Liver (tissue), 9 donors: Measurements from ENCODE around the gene PTPA. TPM values are rescaled to one million over a fixed set of nuclear protein-coding genes. Genes with fewer than 3 reads are reported as not detected.

Experiments used
- DNase-seq: peaks from one replicate; pipeline ENCODE4 v3.0.0-alpha.2; 2017; ENCODE audit warnings: low spot score
- H3K27ac ChIP-seq, 2 donors: one replicate each; pipeline ENCODE4 v1.7.0; 2013; ENCODE audit warnings: inconsistent platforms in 2 of 2, low read length in 2 of 2, control low read depth in 1 of 2, low read depth in 1 of 2, mild to moderate bottlenecking in 1 of 2
- H3K27me3 ChIP-seq, 4 donors: one replicate each; pipeline versions ENCODE4 v1.6.1 to v1.7.0; 2013; ENCODE audit warnings: low read length in 3 of 4, inconsistent platforms in 1 of 4, mild to moderate bottlenecking in 1 of 4, moderate library complexity in 1 of 4; ENCODE audit not compliant: control insufficient read depth in 4 of 4, insufficient read depth in 4 of 4
- H3K36me3 ChIP-seq, 4 donors: one replicate each; pipeline versions ENCODE4 v1.6.1 to v1.7.0; 2013; ENCODE audit warnings: low read length in 3 of 4, mild to moderate bottlenecking in 3 of 4, low read depth in 1 of 4, moderate library complexity in 1 of 4; ENCODE audit not compliant: control insufficient read depth in 4 of 4, insufficient read depth in 3 of 4
- H3K4me1 ChIP-seq, 4 donors: one replicate each; pipeline versions ENCODE4 v1.6.1 to v1.7.0; 2013; ENCODE audit warnings: low read length in 3 of 4, mild to moderate bottlenecking in 3 of 4, moderate library complexity in 1 of 4; ENCODE audit not compliant: control insufficient read depth in 4 of 4, insufficient read depth in 4 of 4
- H3K4me3 ChIP-seq, 3 donors: one replicate each; pipeline versions ENCODE4 v1.6.1 to v1.7.0; 2013; ENCODE audit warnings: low read length in 3 of 3, control low read depth in 1 of 3, low read depth in 1 of 3, mild to moderate bottlenecking in 1 of 3
- H3K9ac ChIP-seq, 2 donors: one replicate each; pipeline ENCODE4 v1.7.0; 2013; ENCODE audit warnings: low read length in 2 of 2, mild to moderate bottlenecking in 2 of 2, moderate library complexity in 2 of 2, control low read depth in 1 of 2, low read depth in 1 of 2
- H3K9me3 ChIP-seq, 4 donors: one replicate each; pipeline versions ENCODE4 v1.6.1 to v1.7.0; 2013; ENCODE audit warnings: low read length in 3 of 4; ENCODE audit not compliant: control insufficient read depth in 4 of 4
- EGR1 ChIP-seq, 2 donors: IDR thresholded peaks; 2 replicates each; pipeline ENCODE4 v1.6.1; 2016 to 2018; ENCODE audit warnings: antibody characterized with exemption in 2 of 2, low read depth in 2 of 2
- FOXA1 ChIP-seq: IDR thresholded peaks from 2 replicates; pipeline ENCODE4 v1.6.1; 2016; ENCODE audit warnings: antibody characterized with exemption
- FOXA2 ChIP-seq: IDR thresholded peaks from 2 replicates; pipeline ENCODE4 v1.6.1; 2016; ENCODE audit warnings: antibody characterized with exemption
- GABPA ChIP-seq, 2 donors: IDR thresholded peaks in 1 of 2; conservative IDR thresholded peaks in 1 of 2; 2 replicates each; pipeline ENCODE4 v1.6.1; 2016; ENCODE audit warnings: antibody characterized with exemption in 2 of 2, mild to moderate bottlenecking in 1 of 2, moderate library complexity in 1 of 2
- HNF4A ChIP-seq, 2 donors: conservative IDR thresholded peaks; 2 replicates each; pipeline ENCODE4 v1.6.1; 2016; ENCODE audit warnings: antibody characterized with exemption in 2 of 2, mild to moderate bottlenecking in 2 of 2
- NR2F2 ChIP-seq: IDR thresholded peaks from 2 replicates; pipeline ENCODE4 v1.6.1; 2016; ENCODE audit warnings: antibody characterized with exemption
- RAD21 ChIP-seq, 2 donors: IDR thresholded peaks; 2 replicates each; pipeline ENCODE4 v1.6.1; 2016; ENCODE audit warnings: antibody characterized with exemption in 2 of 2, mild to moderate bottlenecking in 2 of 2
- RXRA ChIP-seq, 2 donors: IDR thresholded peaks; 2 replicates each; pipeline ENCODE4 v1.6.1; 2017 to 2018; ENCODE audit warnings: antibody characterized with exemption in 2 of 2, mild to moderate bottlenecking in 1 of 2
- SP1 ChIP-seq: IDR thresholded peaks from 2 replicates; pipeline ENCODE4 v1.6.1; 2018; ENCODE audit warnings: antibody characterized with exemption, mild to moderate bottlenecking
- TAF1 ChIP-seq: conservative IDR thresholded peaks from 2 replicates; pipeline ENCODE4 v1.6.1; 2016; ENCODE audit warnings: antibody characterized with exemption, mild to moderate bottlenecking
- YY1 ChIP-seq: IDR thresholded peaks from 2 replicates; pipeline ENCODE4 v1.6.1; 2016; ENCODE audit warnings: antibody characterized with exemption, mild to moderate bottlenecking
- WGBS: extraction: QIAGEN DNeasy Blood & Tissue Kit; methylation state at CpG from one replicate; pipeline ENCODE4 v1.1.7; 2013; 5-methylcytosine and 5-hydroxymethylcytosine counted together
- polyA plus RNA-seq, 2 donors: library from polyadenylated mRNA; stranded (reverse) in 1 of 2; unstranded in 1 of 2; fragments of 200-250 nt in 1 of 2; fragments of >200 nt in 1 of 2; fragmentation: Nextera tagmentation in 1 of 2; extraction: Ambion mirVana in 1 of 2; gene quantifications; one replicate each; pipeline versions ENCODE4 v1.2.1 to v1.2.3, GENCODE V29; 2013 to 2015
- total RNA-seq, 2 donors: library from RNA; depleted of rRNA; stranded (reverse); fragments of >200 nt; gene quantifications; one replicate each; pipeline ENCODE4 v1.2.3, GENCODE V29; 2014
- TF ChIP-seq, protein P1 (sequence below): IDR thresholded peaks from 2 replicates; pipeline ENCODE4 v1.6.1; 2016; ENCODE audit warnings: antibody characterized with exemption
- TF ChIP-seq, protein P2 (sequence below): IDR thresholded peaks from 2 replicates; pipeline ENCODE4 v1.6.1; 2016; ENCODE audit warnings: antibody characterized with exemption
- TF ChIP-seq, protein P3 (sequence below): IDR thresholded peaks from 2 replicates; pipeline ENCODE4 v1.6.1; 2016; ENCODE audit warnings: antibody characterized with exemption, mild to moderate bottlenecking
- TF ChIP-seq, protein P4 (sequence below): fragments of 150-350 bp; IDR thresholded peaks from 2 replicates; pipeline ENCODE4 v1.5.1; 2017; ENCODE audit warnings: improper control_type of control experiment, low read depth, low read length; ENCODE audit not compliant: missing input control
- TF ChIP-seq, protein P5 (sequence below): IDR thresholded peaks from 2 replicates; pipeline ENCODE4 v1.6.1; 2016; ENCODE audit warnings: antibody characterized with exemption
- donor health status: healthy.
- donor health status: healthy.
- donor health status: healthy.
- donor health status: healthy.
- donor health status: healthy.

PTPA gene
- total and polyA plus RNA-seq, 4 donors: 27.6 to 66.0 (median 38.4) TPM

DNA sequence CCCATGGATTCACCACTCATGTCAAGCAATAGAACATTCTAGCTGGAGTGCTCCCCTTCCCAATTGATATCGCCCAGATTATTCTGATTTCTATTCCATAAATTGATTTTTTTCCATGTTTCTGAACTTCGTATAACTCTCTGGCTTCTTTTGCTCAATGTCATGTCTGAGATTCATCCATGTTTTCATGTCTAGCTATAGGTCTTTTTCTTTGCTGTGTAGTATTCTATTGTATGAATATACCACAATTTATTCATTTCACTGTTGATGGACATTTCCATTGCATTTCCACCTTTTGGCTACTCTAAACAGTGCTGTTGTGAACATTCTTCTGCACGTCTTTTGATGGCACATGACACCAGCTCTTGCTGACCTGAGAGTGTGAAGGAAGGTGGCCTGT, 19.6 kb downstream of the PTPA start:
- no peak overlapping the region for H3K27ac ChIP-seq
- DNase-seq: no peak
- TF ChIP-seq SP1 (no peak), NR2F2 (no peak), GABPA (IDR thresholded peaks at IDR 0.05 in 1 of 2, conservative IDR thresholded peaks at IDR 0.05 in 1 of 2) (no peak), FOXA2 (no peak), EGR1 (IDR thresholded peaks at IDR 0.05; ENCODE audit: low read depth in 2 of 2) (no peak), FOXA1 (no peak), RAD21 (IDR thresholded peaks at IDR 0.05) (no peak), RXRA (IDR thresholded peaks at IDR 0.05) (no peak), TAF1 (no peak), YY1 (no peak), HNF4A (conservative IDR thresholded peaks at IDR 0.05) (no peak)
- TF ChIP-seq, protein P1, sequence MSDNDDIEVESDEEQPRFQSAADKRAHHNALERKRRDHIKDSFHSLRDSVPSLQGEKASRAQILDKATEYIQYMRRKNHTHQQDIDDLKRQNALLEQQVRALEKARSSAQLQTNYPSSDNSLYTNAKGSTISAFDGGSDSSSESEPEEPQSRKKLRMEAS: no peak
- TF ChIP-seq, protein P2, sequence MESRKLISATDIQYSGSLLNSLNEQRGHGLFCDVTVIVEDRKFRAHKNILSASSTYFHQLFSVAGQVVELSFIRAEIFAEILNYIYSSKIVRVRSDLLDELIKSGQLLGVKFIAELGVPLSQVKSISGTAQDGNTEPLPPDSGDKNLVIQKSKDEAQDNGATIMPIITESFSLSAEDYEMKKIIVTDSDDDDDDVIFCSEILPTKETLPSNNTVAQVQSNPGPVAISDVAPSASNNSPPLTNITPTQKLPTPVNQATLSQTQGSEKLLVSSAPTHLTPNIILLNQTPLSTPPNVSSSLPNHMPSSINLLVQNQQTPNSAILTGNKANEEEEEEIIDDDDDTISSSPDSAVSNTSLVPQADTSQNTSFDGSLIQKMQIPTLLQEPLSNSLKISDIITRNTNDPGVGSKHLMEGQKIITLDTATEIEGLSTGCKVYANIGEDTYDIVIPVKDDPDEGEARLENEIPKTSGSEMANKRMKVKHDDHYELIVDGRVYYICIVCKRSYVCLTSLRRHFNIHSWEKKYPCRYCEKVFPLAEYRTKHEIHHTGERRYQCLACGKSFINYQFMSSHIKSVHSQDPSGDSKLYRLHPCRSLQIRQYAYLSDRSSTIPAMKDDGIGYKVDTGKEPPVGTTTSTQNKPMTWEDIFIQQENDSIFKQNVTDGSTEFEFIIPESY: no peak
- TF ChIP-seq, protein P3, sequence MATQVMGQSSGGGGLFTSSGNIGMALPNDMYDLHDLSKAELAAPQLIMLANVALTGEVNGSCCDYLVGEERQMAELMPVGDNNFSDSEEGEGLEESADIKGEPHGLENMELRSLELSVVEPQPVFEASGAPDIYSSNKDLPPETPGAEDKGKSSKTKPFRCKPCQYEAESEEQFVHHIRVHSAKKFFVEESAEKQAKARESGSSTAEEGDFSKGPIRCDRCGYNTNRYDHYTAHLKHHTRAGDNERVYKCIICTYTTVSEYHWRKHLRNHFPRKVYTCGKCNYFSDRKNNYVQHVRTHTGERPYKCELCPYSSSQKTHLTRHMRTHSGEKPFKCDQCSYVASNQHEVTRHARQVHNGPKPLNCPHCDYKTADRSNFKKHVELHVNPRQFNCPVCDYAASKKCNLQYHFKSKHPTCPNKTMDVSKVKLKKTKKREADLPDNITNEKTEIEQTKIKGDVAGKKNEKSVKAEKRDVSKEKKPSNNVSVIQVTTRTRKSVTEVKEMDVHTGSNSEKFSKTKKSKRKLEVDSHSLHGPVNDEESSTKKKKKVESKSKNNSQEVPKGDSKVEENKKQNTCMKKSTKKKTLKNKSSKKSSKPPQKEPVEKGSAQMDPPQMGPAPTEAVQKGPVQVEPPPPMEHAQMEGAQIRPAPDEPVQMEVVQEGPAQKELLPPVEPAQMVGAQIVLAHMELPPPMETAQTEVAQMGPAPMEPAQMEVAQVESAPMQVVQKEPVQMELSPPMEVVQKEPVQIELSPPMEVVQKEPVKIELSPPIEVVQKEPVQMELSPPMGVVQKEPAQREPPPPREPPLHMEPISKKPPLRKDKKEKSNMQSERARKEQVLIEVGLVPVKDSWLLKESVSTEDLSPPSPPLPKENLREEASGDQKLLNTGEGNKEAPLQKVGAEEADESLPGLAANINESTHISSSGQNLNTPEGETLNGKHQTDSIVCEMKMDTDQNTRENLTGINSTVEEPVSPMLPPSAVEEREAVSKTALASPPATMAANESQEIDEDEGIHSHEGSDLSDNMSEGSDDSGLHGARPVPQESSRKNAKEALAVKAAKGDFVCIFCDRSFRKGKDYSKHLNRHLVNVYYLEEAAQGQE: no peak
- TF ChIP-seq, protein P4, sequence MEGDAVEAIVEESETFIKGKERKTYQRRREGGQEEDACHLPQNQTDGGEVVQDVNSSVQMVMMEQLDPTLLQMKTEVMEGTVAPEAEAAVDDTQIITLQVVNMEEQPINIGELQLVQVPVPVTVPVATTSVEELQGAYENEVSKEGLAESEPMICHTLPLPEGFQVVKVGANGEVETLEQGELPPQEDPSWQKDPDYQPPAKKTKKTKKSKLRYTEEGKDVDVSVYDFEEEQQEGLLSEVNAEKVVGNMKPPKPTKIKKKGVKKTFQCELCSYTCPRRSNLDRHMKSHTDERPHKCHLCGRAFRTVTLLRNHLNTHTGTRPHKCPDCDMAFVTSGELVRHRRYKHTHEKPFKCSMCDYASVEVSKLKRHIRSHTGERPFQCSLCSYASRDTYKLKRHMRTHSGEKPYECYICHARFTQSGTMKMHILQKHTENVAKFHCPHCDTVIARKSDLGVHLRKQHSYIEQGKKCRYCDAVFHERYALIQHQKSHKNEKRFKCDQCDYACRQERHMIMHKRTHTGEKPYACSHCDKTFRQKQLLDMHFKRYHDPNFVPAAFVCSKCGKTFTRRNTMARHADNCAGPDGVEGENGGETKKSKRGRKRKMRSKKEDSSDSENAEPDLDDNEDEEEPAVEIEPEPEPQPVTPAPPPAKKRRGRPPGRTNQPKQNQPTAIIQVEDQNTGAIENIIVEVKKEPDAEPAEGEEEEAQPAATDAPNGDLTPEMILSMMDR: no peak
- TF ChIP-seq, protein P5, sequence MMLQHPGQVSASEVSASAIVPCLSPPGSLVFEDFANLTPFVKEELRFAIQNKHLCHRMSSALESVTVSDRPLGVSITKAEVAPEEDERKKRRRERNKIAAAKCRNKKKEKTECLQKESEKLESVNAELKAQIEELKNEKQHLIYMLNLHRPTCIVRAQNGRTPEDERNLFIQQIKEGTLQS: no peak
- no peaks in the 10 kb centered on the region for H3K9me3 ChIP-seq
- no peak overlapping the region for H3K4me3 ChIP-seq
- peaks cover 6 to 31% (median 14%) of the 10 kb centered on the region in 4 donors for H3K36me3 ChIP-seq
- no peak overlapping the region for H3K9ac ChIP-seq
- 66% methylated on average over 3 of the region's 3 CpGs for WGBS
- H3K27me3 ChIP-seq: no peaks in the 10 kb centered on the region
- H3K4me1 ChIP-seq: peaks cover 0 to 9% (median 5%) of the 10 kb centered on the region in 4 donors
